ENCODE measurements around the gene RAB3D. TPM values are rescaled to one million over a fixed set of nuclear protein-coding genes. Genes with fewer than 3 reads are reported as not detected.
A peak's percentile ranks its signal among the peaks of the same experiment; 100 is the strongest.

The RAB3D gene
- total and polyA plus RNA-seq, 10 of the 15 experiments (the other 5 are each of a cell fraction or from before 2014, with no cell fraction given), result 1.1 to 15.7 (median 6.2) TPM

GRCh38 chr19:11374433-11375142, 35.1 kb upstream of the RAB3D start, which contains the start of gene SWSAP1:
Gene SWSAP1, plus strand, starts transcription at chr19:11374666. Its CDS starts 15 bp downstream, at chr19:11374681.
- Histone ChIP-seq H3K4me3 (peak within 1 kb of the TSS; percentile 77), H3K9me3 (replicated peaks; ENCODE audit: control insufficient read depth, insufficient read depth, low read length) (no peaks in the 10 kb centered on the region), H4K20me1 (ENCODE audit: control insufficient read depth, insufficient read depth) (no peaks in the 10 kb centered on the region), H3K9ac (ENCODE audit: control insufficient read depth, insufficient read depth, low read length) (peak within 1 kb of the TSS; percentile 87), H3K4me2 (ENCODE audit: control insufficient read depth, insufficient read depth) (peak within 1 kb of the TSS; percentile 97), H3K36me3 (ENCODE audit: control insufficient read depth in 2 of 2, insufficient read depth in 2 of 2, low read length in 1 of 2) (no peaks in the 10 kb centered on the region), H2AFZ (ENCODE audit: control insufficient read depth, low read depth, low read length) (peak within 1 kb of the TSS; percentile 98), H3K27ac (ENCODE audit: control insufficient read depth, insufficient read depth) (peak within 1 kb of the TSS; percentile 94), H3K4me1 (ENCODE audit: control insufficient read depth, insufficient read depth, low read length) (peaks cover 21% of the 10 kb centered on the region), H3K79me2 (ENCODE audit: control insufficient read depth, insufficient read depth, low read length) (peaks cover 10% of the 10 kb centered on the region), H3K27me3 (replicated peaks in 1 of 2; ENCODE audit: control insufficient read depth in 2 of 2, insufficient read depth in 2 of 2, low read length in 1 of 2) (no peaks in the 10 kb centered on the region)
- intact Hi-C loops (cut with micrococcal nuclease; ENCODE audit: unreplicated experiment), result loop anchor here (2.0 kb wide), 1 partner anchor 28 kb away; the partner anchor contains the start of genes CCDC159 and TMEM205
- SMC1A ChIA-PET (ENCODE audit: uncharacterized antibody, unreplicated experiment), result interaction anchor here (0.7 to 6.1 kb wide), 13 partner anchors 9 to 285 kb away, joined by 3 to 40 read pairs (median 5); partner anchors contain the start of genes CCDC159, ECSIT, EPOR and ODAD3
- under 1% methylated on average over 44 of the region's 44 CpGs for WGBS (ENCODE audit: insufficient coverage, insufficient replicate concordance, low lambda C conversion rate, missing lambda C conversion rate)
- RAD21 ChIA-PET (ENCODE audit: unreplicated experiment), result interaction anchor here (0.5 to 5.2 kb wide), 27 partner anchors 9 to 796 kb away, joined by 3 to 36 read pairs (median 4); partner anchors contain the start of genes CCDC159, ECSIT, ELOF1 and EPOR
- POLR2A ChIA-PET, result interaction anchor here (0.6 to 4.8 kb wide), 23 partner anchors 8 to 1407 kb away, joined by 3 to 48 read pairs (median 4); partner anchors contain the start of genes CCDC159, ECSIT, ELOF1 and ODAD3
- CTCF ChIA-PET, result interaction anchor here (0.6 to 5.6 kb wide), 15 partner anchors 8 to 438 kb away, joined by 3 to 62 read pairs (median 4); partner anchors contain the start of genes CCDC159, EPOR, PRKCSH and TMEM205
- in situ Hi-C loops (cut with MboI), result no loop called here
- DNase-seq (ENCODE audit: low read depth, low spot score) (peak; percentile 99), FAIRE-seq (peak; percentile 95), ATAC-seq (peak; percentile 95)
- BruUV-seq (replicated peaks), result TSS peak; percentile 89
- no peak; the same call in 1 of the 2 replicates for TF ChIP-seq IKZF1 (conservative IDR thresholded peaks at IDR 0.05)
- TF ChIP-seq ZNF217 (IDR thresholded peaks at IDR 0.05), result no peak
- TF ChIP-seq MXI1 (IDR thresholded peaks at IDR 0.05; ENCODE audit: low read depth, low read length), result peak; percentile 79
- TF ChIP-seq BCL11A (IDR thresholded peaks at IDR 0.05; ENCODE audit: low read depth, low read length), result no peak
- no peak for TF ChIP-seq PAX8 (IDR thresholded peaks at IDR 0.05)
- peak; percentile 11; the same call in 1 of the 2 replicates for TF ChIP-seq ZNF687 (IDR thresholded peaks at IDR 0.05)
- no peak for TF ChIP-seq MYB (IDR thresholded peaks at IDR 0.05; ENCODE audit: borderline replicate concordance, low read depth, low read length)
- peak; percentile 83 for TF ChIP-seq IRF3 (IDR thresholded peaks at IDR 0.05)
- no peak for TF ChIP-seq TBL1XR1 (IDR thresholded peaks at IDR 0.05; ENCODE audit: low read depth, low read length)
- no peak for TF ChIP-seq ZNF24 (IDR thresholded peaks at IDR 0.05)
- no peak for TF ChIP-seq ZNF384 (IDR thresholded peaks at IDR 0.05; ENCODE audit: borderline replicate concordance, low read depth, low read length)
- no peak for TF ChIP-seq ZZZ3 (IDR thresholded peaks at IDR 0.05; ENCODE audit: control insufficient read depth, insufficient read length, low read depth)
- peak; percentile 84 for TF ChIP-seq SIN3A (IDR thresholded peaks at IDR 0.05; ENCODE audit: low read depth, low read length)
- TF ChIP-seq POLR2AphosphoS2 (IDR thresholded peaks at IDR 0.05; ENCODE audit: low read depth, low read length), result peak; percentile 80
- TF ChIP-seq PKNOX1 (IDR thresholded peaks at IDR 0.05), result peak; percentile 99
- TF ChIP-seq TCF12 (IDR thresholded peaks at IDR 0.05; ENCODE audit: low read depth, low read length), result no peak
- TF ChIP-seq MAX (IDR thresholded peaks at IDR 0.05; ENCODE audit: low read depth, low read length), result peak; percentile 72; the same call in 1 of the 2 replicates

Measured in GM12878 (cell line).